H1 (cell line): ENCODE data around the gene LRBA. TPM values are rescaled to one million over a fixed set of nuclear protein-coding genes. Genes with fewer than 3 reads are reported as not detected.

Source experiments
- ATF3 ChIP-seq: IDR thresholded peaks from 2 replicates; pipeline ENCODE4 v1.6.1; 2011; ENCODE audit warnings: low read depth, mild to moderate bottlenecking, low read length; ENCODE audit not compliant: insufficient read depth
- MAX ChIP-seq: IDR thresholded peaks from 2 replicates; pipeline ENCODE4 v1.6.1; 2012; ENCODE audit warnings: inconsistent platforms
- polyA plus RNA-seq, 7 experiments: library from polyadenylated mRNA; depleted of rRNA in 3 of 7; stranded (reverse) in 5 of 7; unstranded in 2 of 7; fragments of >200 nt in 5 of 7; fragments of 200-250 nt in 2 of 7; gene quantifications; 1 replicate in 5 of 7; 2 replicates in 1 of 7; 4 replicates in 1 of 7; pipeline versions ENCODE4 v1.2.1 to v1.2.3, GENCODE V29; 2011 to 2013; ENCODE audit warnings: missing spikeins in 2 of 7, mixed read lengths in 2 of 7
- total RNA-seq: library from RNA; stranded (reverse); fragmentation: NEBNext Ultra II Directional; extraction: Animal tissue kit (Norgen Biotek cat#: 25700); gene quantifications from 2 replicates; pipeline ENCODE4 v1.2.1, GENCODE V29; 2021

The LRBA gene
- total and polyA plus RNA-seq, 2 of the 8 experiments (the other 6 are each of a cell fraction or from before 2014, with no cell fraction given): 54.6 to 83.2 TPM

- TF ChIP-seq ATF3: no peak
- no peak for TF ChIP-seq MAX
These were observed 567.7 kb downstream of the LRBA start (continued) for GRCh38 chr4:150447356-150447755.
